ENCODE data around the gene DNAJC16. TPM values are rescaled to one million over a fixed set of nuclear protein-coding genes. Genes with fewer than 3 reads are reported as not detected.

DNAJC16 gene
- total and polyA plus RNA-seq, 9 of the 15 experiments (the other 6 are each of a cell fraction or from before 2014, with no cell fraction given), result 6.9 to 16.8 (median 12.8) TPM

- TF ChIP-seq CHAMP1 (IDR thresholded peaks at IDR 0.05) (no peak), RBM39 (optimal IDR thresholded peaks at IDR 0.05; ENCODE audit: low read depth, low read length) (no peak), GTF2B (IDR thresholded peaks at IDR 0.05; ENCODE audit: extremely low read depth, insufficient read length) (no peak)
Measured at GRCh38 chr1:15501208-15502032, 25.2 kb upstream of the DNAJC16 start (continued).

- H3K4me1 ChIP-seq (replicated peaks in 1 of 2; ENCODE audit: control insufficient read depth in 2 of 2, insufficient read depth in 2 of 2, low read length in 2 of 2), result peaks cover 4% of the 10 kb centered on the region in 2 experiments; a peak in 3 of 5 replicates
- DNase-seq (ENCODE audit: extremely low read depth in 1 of 4, low spot score in 3 of 4), result no peak
- CTCF ChIA-PET (ENCODE audit: low intra/inter-chr PET ratio), result no interaction called here
- H3K27ac ChIP-seq (ENCODE audit: extremely low read depth, low read depth, low read length), result no peak overlapping the region
- H3K27me3 ChIP-seq (ENCODE audit: control insufficient read depth in 2 of 2, insufficient read depth in 2 of 2, low read length in 2 of 2), result no peaks in the 10 kb centered on the region
- H3K4me2 ChIP-seq (ENCODE audit: insufficient read depth, low read length), result no peak overlapping the region
- POLR2A ChIA-PET, result interaction anchor here (1.5 to 2.8 kb wide), 2 partner anchors 10 to 83 kb away, joined by 5 to 19 read pairs; no protein-coding TSS in a partner anchor
- intact Hi-C loops (cut with micrococcal nuclease), result loop anchor here (5.0 kb wide), 1 partner anchor 182 kb away; no protein-coding TSS in a partner anchor
- no peaks in the 10 kb centered on the region for H3K9me1 ChIP-seq (ENCODE audit: control insufficient read depth, insufficient read depth, low read length)
- ATAC-seq, result no peak
- in situ Hi-C loops (cut with MboI), result no loop called here
- H3K36me3 ChIP-seq (ENCODE audit: control insufficient read depth, insufficient read depth, low read length), result peaks cover 61% of the 10 kb centered on the region
- H3K79me2 ChIP-seq (ENCODE audit: control insufficient read depth, insufficient read depth, low read length), result no peaks in the 10 kb centered on the region
- FAIRE-seq, result no peak
- no peaks in the 10 kb centered on the region for H4K20me1 ChIP-seq (replicated peaks; ENCODE audit: control insufficient read depth, insufficient read depth, low read length)
- H3K9me3 ChIP-seq (replicated peaks; ENCODE audit: control insufficient read depth, insufficient read depth, low read depth, low read length), result no peaks in the 10 kb centered on the region
- H3K4me3 ChIP-seq, result no peak overlapping the region
- BruUV-seq (replicated peaks), result no TSS peak
- no peak overlapping the region for H2AFZ ChIP-seq (ENCODE audit: low read depth, low read length)
- H3K9ac ChIP-seq (ENCODE audit: insufficient read depth in 1 of 2, low read depth in 2 of 2, low read length in 2 of 2), result peak overlapping the region in 1 of 2 experiments; percentile 10; a peak in 1 of 4 replicates
- WGBS (ENCODE audit: insufficient coverage, low coverage, missing lambda C conversion rate), result 74% methylated on average over 4 of the region's 4 CpGs
- TF ChIP-seq ZNF431 (CRISPR knock-in tag; IDR thresholded peaks at IDR 0.05) (no peak), STAT5A (IDR thresholded peaks at IDR 0.05; ENCODE audit: borderline replicate concordance, low read length) (no peak), ZNF696 (CRISPR knock-in tag; conservative IDR thresholded peaks at IDR 0.05) (no peak), HDAC6 (IDR thresholded peaks at IDR 0.05; ENCODE audit: low read depth, low read length) (no peak), CREB5 (CRISPR knock-in tag; IDR thresholded peaks at IDR 0.05) (no peak), TFAP4 (CRISPR knock-in tag; IDR thresholded peaks at IDR 0.05; ENCODE audit: borderline replicate concordance) (no peak), NFATC3 (IDR thresholded peaks at IDR 0.05) (no peak), SIN3A (IDR thresholded peaks at IDR 0.05; ENCODE audit: borderline replicate concordance in 2 of 2, control insufficient read depth in 1 of 2, low read depth in 2 of 2, low read length in 2 of 2) (no peak), CEBPB (tag; IDR thresholded peaks at IDR 0.05) (no peak), MAZ (CRISPR knock-in tag; conservative IDR thresholded peaks at IDR 0.05 in 1 of 2, IDR thresholded peaks at IDR 0.05 in 1 of 2) (no peak), POU5F1 (IDR thresholded peaks at IDR 0.05; ENCODE audit: borderline replicate concordance, low read depth, low read length, partially characterized antibody) (no peak)
Measured at GRCh38 chr1:15504436-15504835, 22.2 kb upstream of the DNAJC16 start.

All from K562 (cell line).